ENCODE data around the gene NPTXR. TPM values are rescaled to one million over a fixed set of nuclear protein-coding genes. Genes with fewer than 3 reads are reported as not detected.
"Not testable (repeated sequence)": the region's sequence is repeated elsewhere in the genome, so short reads cannot be mapped to it uniquely, and the experiment has no call there.

Gene NPTXR
- total RNA-seq, 1 donor from 2014 or later = 0.34 TPM

- no peak for DNase-seq
Observed at GRCh38 chr22:38868286-38868721, 24.5 kb upstream of the NPTXR start.

GRCh38 chr22:38867471-38868285, 23.9 kb upstream of the NPTXR start:
- DNase-seq = no peak

- no peak for DNase-seq
Observed at GRCh38 chr22:38867124-38867455, 23.3 kb upstream of the NPTXR start.

GRCh38 chr22:38866399-38867123, 22.7 kb upstream of the NPTXR start:
- no peak for DNase-seq

- no peak for DNase-seq
Observed at GRCh38 chr22:38866024-38866398, 22.2 kb upstream of the NPTXR start.

- peak; percentile 20 for DNase-seq
Observed at GRCh38 chr22:38865201-38866023, 21.6 kb upstream of the NPTXR start.

GRCh38 chr22:38864361-38865191, 20.7 kb upstream of the NPTXR start:
- peak; percentile 35 for DNase-seq

GRCh38 chr22:38863531-38864131, 19.8 kb upstream of the NPTXR start:
- DNase-seq = no peak

GRCh38 chr22:38862375-38863329, 18.8 kb upstream of the NPTXR start:
- no peak for DNase-seq

- no peak for DNase-seq
Observed at GRCh38 chr22:38861927-38862326, 18.1 kb upstream of the NPTXR start.

- DNase-seq = no peak
Observed at GRCh38 chr22:38861170-38861876, 17.5 kb upstream of the NPTXR start.

GRCh38 chr22:38860283-38861169, 16.7 kb upstream of the NPTXR start:
- DNase-seq = no peak

- DNase-seq = no peak
Observed at GRCh38 chr22:38859581-38860282, 15.9 kb upstream of the NPTXR start.

GRCh38 chr22:38858492-38858891, 14.7 kb upstream of the NPTXR start:
- no peak for DNase-seq

GRCh38 chr22:38854476-38854875, 10.6 kb upstream of the NPTXR start:
- DNase-seq = not testable (repeated sequence)

GRCh38 chr22:38853883-38854282, 10.1 kb upstream of the NPTXR start:
- not testable (repeated sequence) for DNase-seq

GRCh38 chr22:38853196-38853651, 9.4 kb upstream of the NPTXR start:
- no peak for DNase-seq

GRCh38 chr22:38852522-38852921, 8.7 kb upstream of the NPTXR start:
- no peak for DNase-seq
